HepG2 (cell line): ENCODE data around the gene ERCC4. TPM values are rescaled to one million over a fixed set of nuclear protein-coding genes. Genes with fewer than 3 reads are reported as not detected.

Experiments used
- BATF2 ChIP-seq: sonication (generic); formaldehyde crosslinking; IDR thresholded peaks from 2 replicates; pipeline ENCODE4 v1.8.0; 2022; ENCODE audit warnings: mild to moderate bottlenecking, missing genetic modification reagents, moderate library complexity
- BCL3 ChIP-seq: sonication (generic); formaldehyde crosslinking; IDR thresholded peaks from 2 replicates; pipeline ENCODE4 v1.5.1; 2020; ENCODE audit warnings: mild to moderate bottlenecking, missing genetic modification reagents, moderate library complexity
- DZIP1 ChIP-seq: sonication (generic); formaldehyde crosslinking; IDR thresholded peaks from 2 replicates; pipeline ENCODE4 v1.5.0; 2020; ENCODE audit warnings: mild to moderate bottlenecking, missing genetic modification reagents
- GRHL1 ChIP-seq: sonication (generic); formaldehyde crosslinking; conservative IDR thresholded peaks from 2 replicates; pipeline ENCODE4 v1.8.0; 2022; ENCODE audit warnings: missing genetic modification reagents
- PBX3 ChIP-seq: sonication (generic); formaldehyde crosslinking; IDR thresholded peaks from 2 replicates; pipeline ENCODE4 v1.8.1; 2023; ENCODE audit warnings: missing genetic modification reagents, inconsistent platforms, borderline replicate concordance
- SAP130 ChIP-seq: IDR thresholded peaks from 2 replicates; pipeline ENCODE4 v1.6.1; 2016; ENCODE audit warnings: low read depth
- SNAPC4 ChIP-seq: sonication (generic); formaldehyde crosslinking; IDR thresholded peaks from 2 replicates; pipeline ENCODE4 v1.4.0; 2020; ENCODE audit warnings: mild to moderate bottlenecking, missing genetic modification reagents
- TERF1 ChIP-seq: sonication (generic); formaldehyde crosslinking; IDR thresholded peaks from 2 replicates; pipeline ENCODE4 v1.8.0; 2022; ENCODE audit warnings: mild to moderate bottlenecking, missing genetic modification reagents, moderate library complexity
- WIZ ChIP-seq: sonication (generic); formaldehyde crosslinking; IDR thresholded peaks from 2 replicates; pipeline ENCODE4 v1.5.1; 2020; ENCODE audit warnings: mild to moderate bottlenecking, missing genetic modification reagents
- ZEB1 ChIP-seq: IDR thresholded peaks from 2 replicates; pipeline ENCODE4 v1.6.1; 2012; ENCODE audit warnings: mild to moderate bottlenecking, low read depth, inconsistent platforms; ENCODE audit not compliant: insufficient replicate concordance
- ZMYM3 ChIP-seq: sonication (generic); formaldehyde crosslinking; IDR thresholded peaks from 2 replicates; pipeline ENCODE4 v1.5.1; 2020; ENCODE audit warnings: mild to moderate bottlenecking, missing genetic modification reagents
- ZNF563 ChIP-seq: sonication (generic); formaldehyde crosslinking; IDR thresholded peaks from 2 replicates; pipeline ENCODE4 v1.8.0; 2022; ENCODE audit warnings: mild to moderate bottlenecking, moderate library complexity, missing genetic modification reagents
- ZSCAN25 ChIP-seq: sonication (generic); formaldehyde crosslinking; IDR thresholded peaks from 2 replicates; pipeline ENCODE4 v1.8.0; 2022; ENCODE audit warnings: mild to moderate bottlenecking, missing genetic modification reagents
- polyA plus RNA-seq, 8 experiments: library from polyadenylated mRNA; depleted of rRNA in 3 of 8; stranded (reverse) in 7 of 8; unstranded in 1 of 8; fragments of >200 nt; fragmentation: Illumina TruSeq in 4 of 8; extraction: Trizol in 4 of 8; gene quantifications; 2 replicates each; pipeline versions ENCODE4 v1.2.1 to v1.2.3, GENCODE V29; 2011 to 2016; ENCODE audit warnings: low read depth in 4 of 8, missing spikeins in 1 of 8, mixed read lengths in 1 of 8; ENCODE audit not compliant: insufficient read depth in 1 of 8
- total RNA-seq, 5 experiments: library from RNA; depleted of rRNA; stranded (reverse); fragments of >200 nt; fragmentation: Illumina TruSeq; extraction: Trizol; gene quantifications; 2 replicates each; pipeline ENCODE4 v1.2.3, GENCODE V29; 2016; ENCODE audit warnings: low read depth in 1 of 5

ERCC4 gene
- total and polyA plus RNA-seq, 2 of the 13 experiments (the other 11 are each of a cell fraction or from before 2014, with no cell fraction given) = 5.4 to 15.2 TPM

GRCh38 chr16:13957197-13958078 lies 37.5 kb downstream of the ERCC4 start (continued):
- TF ChIP-seq PBX3 (no peak), SNAPC4 (CRISPR knock-in tag) (no peak), ZMYM3 (CRISPR knock-in tag) (peak; percentile 46; the same call in 1 of the 2 replicates), BATF2 (CRISPR knock-in tag) (no peak), BCL3 (CRISPR knock-in tag) (no peak), ZSCAN25 (CRISPR knock-in tag) (no peak), SAP130 (CRISPR knock-in tag) (peak; percentile 57; the same call in 1 of the 2 replicates), ZNF563 (no peak), WIZ (CRISPR knock-in tag) (0 out of 2 replicates have a peak, but pooled peaks have one; percentile 65), GRHL1 (CRISPR knock-in tag) (no peak), ZEB1 (no peak), DZIP1 (CRISPR knock-in tag) (no peak), TERF1 (CRISPR knock-in tag) (no peak)
